Ramos (cell line): Measurements from ENCODE around the gene NEBL.

Experiments used
- in situ Hi-C: fragments of 300-500 bp; cut with MboI; formaldehyde crosslinking; loops from one replicate; pipeline ENCODE4 v1.14.3; 2022; ENCODE audit warnings: low sequenced_read_pairs; ENCODE audit not compliant: unreplicated experiment

Gene NEBL

GRCh38 chr10:20740120-20740519, 157.0 kb downstream of the NEBL start:
- in situ Hi-C loops: no loop called here

- in situ Hi-C loops: no loop called here
These were observed 160.0 kb downstream of the NEBL start for GRCh38 chr10:20737107-20737506.
